ENCODE measurements around the gene MTA1.

- TF ChIP-seq EZH2 (optimal IDR thresholded peaks at IDR 0.05; ENCODE audit: low read depth, low read length) (no peak), CTCF (IDR thresholded peaks at IDR 0.05; ENCODE audit: low read length) (no peak), EZH2phosphoT487 (IDR thresholded peaks at IDR 0.05; ENCODE audit: low read length) (no peak)
These were observed 89.0 kb downstream of the MTA1 start for GRCh38 chr14:105508601-105509000.

Data from MM.1S (cell line).